Measurements from ENCODE around the gene PTCSC3. TPM values are rescaled to one million over a fixed set of nuclear protein-coding genes. Genes with fewer than 3 reads are reported as not detected.
A peak's percentile ranks its signal among the peaks of the same experiment; 100 is the strongest.

PTCSC3 gene
- total RNA-seq, result not detected in 2 replicates

GRCh38 chr14:36176524-36176923, at the start of gene PTCSC3:
Gene PTCSC3, minus strand, starts transcription at chr14:36176722.
- DNase-seq, result no peak

GRCh38 chr14:36226164-36226563, 49.6 kb upstream of the PTCSC3 start:
- DNase-seq, result no peak

- DNase-seq, result no peak
Measured at GRCh38 chr14:36224176-36224575, 47.7 kb upstream of the PTCSC3 start.

- no peak for DNase-seq
Measured at GRCh38 chr14:36223558-36223957, 47.0 kb upstream of the PTCSC3 start.

- DNase-seq, result no peak
Measured at GRCh38 chr14:36222952-36223468, 46.5 kb upstream of the PTCSC3 start.

GRCh38 chr14:36222337-36222736, 45.8 kb upstream of the PTCSC3 start:
- no peak for DNase-seq

GRCh38 chr14:36221112-36221511, 44.6 kb upstream of the PTCSC3 start:
- no peak for DNase-seq

- no peak for DNase-seq
Measured at GRCh38 chr14:36217732-36218131, 41.2 kb upstream of the PTCSC3 start.

- no peak for DNase-seq
Measured at GRCh38 chr14:36217027-36217426, 40.5 kb upstream of the PTCSC3 start.

- no peak for DNase-seq
Measured at GRCh38 chr14:36215217-36215598, 38.7 kb upstream of the PTCSC3 start.

GRCh38 chr14:36214476-36215216, 38.1 kb upstream of the PTCSC3 start:
- no peak for DNase-seq

GRCh38 chr14:36212987-36213386, 36.5 kb upstream of the PTCSC3 start:
- DNase-seq, result no peak

- no peak for DNase-seq
Measured at GRCh38 chr14:36212577-36212976, 36.1 kb upstream of the PTCSC3 start.

- DNase-seq, result no peak
Measured at GRCh38 chr14:36208690-36209278, 32.3 kb upstream of the PTCSC3 start.

- DNase-seq, result peak; percentile 15
Measured at GRCh38 chr14:36207500-36207899, 31.0 kb upstream of the PTCSC3 start.

GRCh38 chr14:36204461-36205073, 28.0 kb upstream of the PTCSC3 start:
- DNase-seq, result no peak

GRCh38 chr14:36198378-36198777, 21.9 kb upstream of the PTCSC3 start:
- no peak for DNase-seq

- no peak for DNase-seq
Measured at GRCh38 chr14:36194663-36195062, 18.1 kb upstream of the PTCSC3 start.

- no peak for DNase-seq
Measured at GRCh38 chr14:36192530-36192929, 16.0 kb upstream of the PTCSC3 start.

GRCh38 chr14:36183402-36183801, 6.9 kb upstream of the PTCSC3 start:
- DNase-seq, result no peak

GRCh38 chr14:36181417-36181816, 4.9 kb upstream of the PTCSC3 start:
- no peak for DNase-seq

- no peak for DNase-seq
Measured at GRCh38 chr14:36177489-36177888, 967 bp upstream of the PTCSC3 start.

GRCh38 chr14:36174767-36175424, 1.6 kb downstream of the PTCSC3 start:
- DNase-seq, result no peak

Data from dermis blood vessel endothelial cell (primary cell).